Measurements from ENCODE around the gene GP5.

GP5 gene

DNA sequence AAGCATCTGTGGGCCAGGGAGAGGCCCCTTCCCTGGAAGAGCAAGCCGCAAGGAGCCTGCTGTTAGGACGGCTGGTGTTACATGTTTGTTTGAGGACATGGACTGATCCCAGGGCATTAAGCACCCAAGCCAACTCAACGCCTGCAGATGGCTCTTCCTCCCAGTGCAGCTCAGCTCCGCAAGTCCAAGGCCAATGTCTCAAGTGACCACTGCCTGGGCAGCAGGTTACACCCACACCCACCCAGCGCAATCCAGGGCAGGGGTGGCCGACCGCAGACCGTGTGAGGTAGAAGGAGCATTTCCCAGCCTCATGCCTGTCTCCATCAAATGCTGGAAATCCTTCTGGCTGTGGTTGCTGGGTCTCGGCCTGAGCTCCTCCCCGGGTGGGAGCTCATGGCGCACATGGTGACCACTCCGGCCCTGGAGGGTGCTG, 14.5 kb downstream of the GP5 start:
- no peak for DNase-seq (ENCODE audit: low spot score)
- Histone ChIP-seq H3K27ac (no peak overlapping the region), H3K4me3 (no peak overlapping the region)
- TF ChIP-seq, protein P1, sequence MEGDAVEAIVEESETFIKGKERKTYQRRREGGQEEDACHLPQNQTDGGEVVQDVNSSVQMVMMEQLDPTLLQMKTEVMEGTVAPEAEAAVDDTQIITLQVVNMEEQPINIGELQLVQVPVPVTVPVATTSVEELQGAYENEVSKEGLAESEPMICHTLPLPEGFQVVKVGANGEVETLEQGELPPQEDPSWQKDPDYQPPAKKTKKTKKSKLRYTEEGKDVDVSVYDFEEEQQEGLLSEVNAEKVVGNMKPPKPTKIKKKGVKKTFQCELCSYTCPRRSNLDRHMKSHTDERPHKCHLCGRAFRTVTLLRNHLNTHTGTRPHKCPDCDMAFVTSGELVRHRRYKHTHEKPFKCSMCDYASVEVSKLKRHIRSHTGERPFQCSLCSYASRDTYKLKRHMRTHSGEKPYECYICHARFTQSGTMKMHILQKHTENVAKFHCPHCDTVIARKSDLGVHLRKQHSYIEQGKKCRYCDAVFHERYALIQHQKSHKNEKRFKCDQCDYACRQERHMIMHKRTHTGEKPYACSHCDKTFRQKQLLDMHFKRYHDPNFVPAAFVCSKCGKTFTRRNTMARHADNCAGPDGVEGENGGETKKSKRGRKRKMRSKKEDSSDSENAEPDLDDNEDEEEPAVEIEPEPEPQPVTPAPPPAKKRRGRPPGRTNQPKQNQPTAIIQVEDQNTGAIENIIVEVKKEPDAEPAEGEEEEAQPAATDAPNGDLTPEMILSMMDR (IDR thresholded peaks at IDR 0.05) = no peak

DNA sequence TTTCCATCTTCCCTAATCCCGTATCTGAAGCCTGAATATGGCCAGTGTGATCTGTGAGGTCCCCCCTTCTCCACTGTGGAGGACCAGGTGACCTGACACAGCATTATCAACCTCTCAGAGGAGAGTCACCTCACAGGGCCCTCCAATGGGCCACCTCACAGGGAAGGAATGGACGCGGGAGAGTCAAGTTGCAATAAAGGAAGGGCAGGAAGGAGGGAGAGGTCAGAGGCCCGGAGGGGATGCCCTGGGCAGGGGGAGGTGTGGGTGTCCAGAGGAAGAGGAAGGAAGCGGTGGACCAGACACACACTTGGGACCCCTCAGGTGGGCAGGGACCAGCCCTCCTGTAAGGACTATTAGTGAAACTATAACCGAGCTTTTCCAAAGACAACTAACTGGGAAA, 14.9 kb downstream of the GP5 start:
- TF ChIP-seq, protein P1 (IDR thresholded peaks at IDR 0.05) = no peak
- Histone ChIP-seq H3K27ac (no peak overlapping the region), H3K4me3 (no peak overlapping the region)
- DNase-seq (ENCODE audit: low spot score) = no peak

DNA sequence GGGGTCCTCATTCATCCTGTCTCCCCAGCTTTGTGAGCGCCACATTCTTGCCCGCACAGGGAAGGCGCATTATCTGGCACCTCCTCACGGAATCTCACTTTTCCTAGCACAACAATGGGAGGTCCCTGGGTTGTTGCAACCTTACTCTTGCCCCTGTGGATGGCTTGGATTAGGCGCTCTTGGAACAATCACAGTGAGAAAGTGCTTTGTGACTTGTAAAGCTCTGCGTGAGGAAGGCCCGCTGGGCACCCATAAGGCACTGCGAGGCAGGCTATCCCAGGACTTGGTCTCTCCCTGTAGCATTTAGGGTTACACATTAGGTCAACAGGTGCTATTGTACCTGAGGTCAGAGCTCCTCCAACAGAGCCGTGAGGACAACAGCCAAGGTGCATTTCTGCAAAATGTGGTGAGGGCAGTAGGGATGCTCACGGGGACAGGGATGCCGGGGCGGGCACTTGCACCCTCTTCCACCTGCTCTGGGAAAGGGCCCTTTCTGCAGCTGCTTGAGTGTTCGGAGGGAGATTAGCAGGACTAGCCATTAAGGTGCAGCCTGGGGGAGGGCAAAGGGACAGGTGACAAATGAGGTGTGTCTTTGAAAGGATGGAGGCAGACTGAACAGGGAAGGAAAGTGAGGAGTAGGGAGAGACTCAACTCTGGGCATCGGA, 15.7 kb downstream of the GP5 start:
- Histone ChIP-seq H3K4me3 (no peak overlapping the region), H3K27ac (no peak overlapping the region)
- DNase-seq (ENCODE audit: low spot score) = no peak
- TF ChIP-seq, protein P1 (IDR thresholded peaks at IDR 0.05) = no peak

DNA sequence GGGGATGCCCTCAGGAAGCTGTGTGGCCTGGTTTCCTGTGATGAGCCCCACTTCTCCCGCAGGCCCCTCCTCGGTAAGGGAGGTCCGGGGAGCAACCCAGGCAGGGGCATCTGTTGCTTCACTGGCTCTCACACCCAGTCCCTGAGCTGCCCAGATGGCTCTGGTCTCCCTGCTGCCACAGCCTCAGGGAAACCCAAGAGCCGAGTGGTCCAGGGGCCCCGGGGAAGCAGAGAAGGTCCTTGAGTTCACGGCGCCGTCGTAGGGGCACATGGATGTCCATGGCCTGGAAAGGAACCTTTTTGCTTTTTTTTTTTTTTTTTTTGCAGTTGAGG, 16.2 kb downstream of the GP5 start:
- H3K4me3 ChIP-seq = no peak overlapping the region
- no peak overlapping the region for H3K27ac ChIP-seq
- peak; percentile 64 for DNase-seq (ENCODE audit: low spot score)
- TF ChIP-seq, protein P1 (IDR thresholded peaks at IDR 0.05) = no peak

DNA sequence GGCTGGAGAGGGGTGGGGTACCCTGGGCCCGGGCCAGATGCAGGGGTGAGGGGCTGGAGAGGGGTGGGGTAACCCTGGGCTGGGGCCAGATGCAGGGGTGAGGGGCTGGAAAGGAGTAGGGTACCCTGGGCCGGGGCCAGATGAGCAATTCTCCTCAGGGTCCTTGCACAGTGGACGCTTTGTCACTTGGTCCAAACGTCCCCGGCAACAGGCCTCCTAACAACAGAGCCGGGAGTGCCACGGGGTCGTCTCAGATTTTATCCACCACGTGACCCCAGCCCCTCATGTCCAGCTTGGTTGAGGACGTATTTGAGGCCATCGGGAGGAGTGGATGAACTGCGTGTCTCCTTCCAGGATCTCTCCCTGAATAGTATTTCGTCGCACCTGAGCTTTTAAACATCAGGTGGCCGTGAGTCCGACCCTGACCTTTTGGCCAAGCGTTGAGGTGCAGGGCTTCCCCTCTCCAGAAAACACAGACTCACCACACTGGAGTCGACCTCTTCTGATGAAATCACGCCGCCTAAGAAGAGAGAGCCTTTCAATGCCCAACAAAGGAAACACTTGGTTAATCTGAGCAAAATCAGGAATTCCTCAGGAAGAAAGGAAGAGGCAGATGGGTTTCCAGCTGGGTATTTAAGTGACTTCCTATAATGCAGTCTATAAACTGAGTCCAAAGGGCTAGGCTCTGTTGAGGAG, 16.7 kb downstream of the GP5 start:
- no peak overlapping the region for H3K27ac ChIP-seq
- H3K4me3 ChIP-seq = no peak overlapping the region
- TF ChIP-seq, protein P1 (IDR thresholded peaks at IDR 0.05) = no peak
- peak; percentile 21 for DNase-seq (ENCODE audit: low spot score)

DNA sequence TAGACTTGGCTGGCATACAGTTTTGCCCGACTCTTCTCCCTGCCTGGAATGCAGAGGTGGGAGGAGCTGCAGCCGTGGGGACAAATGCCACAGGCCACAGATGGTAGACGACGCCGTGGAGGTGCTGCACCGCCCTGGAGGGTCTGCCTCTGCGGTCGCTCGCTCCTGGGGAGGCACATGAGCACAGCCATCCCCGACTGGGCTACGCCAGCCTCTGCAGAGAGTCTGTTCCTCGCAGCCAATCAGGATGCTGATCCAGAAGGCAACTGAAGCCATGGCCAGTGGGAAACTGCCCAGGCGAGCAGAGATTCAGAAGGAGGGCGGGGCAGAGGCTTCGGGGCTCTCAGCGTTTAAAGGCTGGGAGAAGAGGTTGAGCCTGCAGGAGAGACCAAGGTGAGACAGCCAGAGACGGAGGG, 17.6 kb downstream of the GP5 start:
- Histone ChIP-seq H3K27ac (no peak overlapping the region), H3K4me3 (no peak overlapping the region)
- TF ChIP-seq, protein P1 (IDR thresholded peaks at IDR 0.05) = no peak
- peak; percentile 45 for DNase-seq (ENCODE audit: low spot score)

DNA sequence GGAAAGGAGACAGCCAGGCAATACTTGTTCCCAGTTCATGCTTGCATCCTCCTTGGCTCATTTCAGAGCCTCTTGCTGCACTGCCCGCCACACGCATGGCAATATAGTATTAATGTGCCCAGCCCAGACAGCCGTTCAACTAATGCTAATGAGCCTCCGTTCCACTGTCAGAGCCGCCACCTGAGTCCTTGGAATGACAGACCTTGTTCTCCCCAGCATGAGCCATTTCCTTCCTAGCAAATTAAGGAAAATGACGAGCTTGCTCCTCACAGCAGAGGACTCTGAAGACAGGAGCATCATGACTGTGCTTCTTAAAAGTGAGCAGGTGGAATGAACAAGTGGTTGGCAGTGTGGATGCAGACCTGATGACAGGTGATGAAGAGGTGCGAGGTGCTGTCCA, 18.7 kb downstream of the GP5 start:
- TF ChIP-seq, protein P1 (IDR thresholded peaks at IDR 0.05) = no peak
- Histone ChIP-seq H3K27ac (no peak overlapping the region), H3K4me3 (no peak overlapping the region)
- peak; percentile 54 for DNase-seq (ENCODE audit: low spot score)
